ENCODE data around the gene XPO1.
A peak's percentile ranks its signal among the peaks of the same experiment; 100 is the strongest.
"Not testable (repeated sequence)": the region's sequence is repeated elsewhere in the genome, so short reads cannot be mapped to it uniquely, and the experiment has no call there.

Gene XPO1

DNA sequence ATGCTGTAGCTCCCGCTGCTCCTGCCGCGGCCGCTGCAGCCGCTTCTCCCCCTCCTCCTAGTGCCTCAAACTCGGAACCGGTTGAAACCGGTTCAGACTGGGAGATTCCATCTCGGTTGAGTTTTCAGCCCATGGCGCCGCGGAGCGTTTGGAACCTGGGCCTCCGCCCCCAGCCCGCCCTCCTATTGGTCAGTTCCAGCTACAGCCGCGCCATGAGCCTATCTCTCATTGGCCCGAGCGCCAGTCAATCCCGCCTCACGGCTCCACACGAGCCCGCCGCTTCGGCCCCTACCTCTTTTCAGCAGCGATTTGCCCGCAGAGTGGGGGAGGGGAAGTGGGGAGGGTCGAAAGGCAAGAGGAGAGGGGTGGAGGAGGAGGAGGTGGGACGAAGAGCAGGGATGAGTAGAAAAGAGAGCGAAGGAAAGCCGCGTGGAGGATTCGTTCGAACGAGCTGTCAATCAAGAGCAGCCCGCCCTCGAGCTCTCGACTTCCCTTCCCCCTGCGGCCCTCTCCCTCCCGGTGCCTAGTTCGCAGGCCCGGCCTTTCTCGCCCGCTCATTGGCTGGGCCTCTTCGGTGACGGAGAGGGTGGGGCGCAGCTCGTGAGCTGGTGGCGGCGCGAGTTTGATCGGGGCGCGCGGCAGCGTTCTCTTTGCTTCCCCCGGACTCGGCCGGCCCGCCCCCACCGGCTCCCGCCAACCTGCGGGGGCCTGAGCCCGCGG, at the start of gene XPO1:
Gene XPO1, minus strand, starts transcription at position 157 of the 720 bp plus-strand sequence. CDS start 4,459 bp downstream, outside the sequence.
- peak; percentile 99 for DNase-seq

DNA sequence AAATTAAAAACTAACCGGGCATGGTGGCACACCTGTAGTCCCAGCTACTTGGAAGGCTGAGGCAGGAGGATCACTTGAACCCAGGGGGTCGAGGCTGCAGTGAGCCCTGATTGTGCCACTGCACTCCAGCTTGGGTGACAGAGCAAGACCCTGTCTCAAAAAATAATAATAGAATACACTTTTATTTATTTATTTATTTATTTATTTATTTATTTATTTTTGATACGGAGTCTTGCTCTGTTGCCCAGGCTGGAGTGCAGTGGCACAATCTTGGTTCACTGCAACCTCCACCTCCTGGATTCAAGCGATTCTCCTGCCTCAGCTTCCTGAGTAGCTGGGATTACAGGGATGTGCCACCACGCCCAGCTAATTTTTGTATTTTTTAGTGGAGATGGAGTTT, 48.8 kb upstream of the XPO1 start:
- DNase-seq = not testable (repeated sequence)

DNA sequence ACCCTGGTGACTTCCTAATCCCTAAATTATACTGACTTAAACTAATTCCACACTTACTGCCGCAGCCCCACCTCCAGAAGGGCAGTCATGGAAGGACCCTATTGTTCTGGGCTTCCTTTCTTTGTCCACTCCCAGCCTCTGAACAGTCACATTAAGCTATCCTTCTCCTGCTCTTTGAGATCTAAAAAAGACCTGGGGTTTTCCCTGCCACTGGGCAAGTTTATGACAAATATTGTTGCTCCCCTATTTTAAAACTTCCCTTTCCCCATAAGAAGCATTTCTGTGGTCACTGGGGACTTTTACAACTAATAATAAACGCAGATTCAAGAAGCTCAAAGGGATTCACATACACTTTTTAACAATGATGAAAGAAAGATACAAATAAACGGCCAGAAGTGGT, 47.2 kb upstream of the XPO1 start:
- no peak for DNase-seq

- DNase-seq = not testable (repeated sequence)
Measured at GRCh38 chr2:61584368-61584767, 46.2 kb upstream of the XPO1 start.

DNA sequence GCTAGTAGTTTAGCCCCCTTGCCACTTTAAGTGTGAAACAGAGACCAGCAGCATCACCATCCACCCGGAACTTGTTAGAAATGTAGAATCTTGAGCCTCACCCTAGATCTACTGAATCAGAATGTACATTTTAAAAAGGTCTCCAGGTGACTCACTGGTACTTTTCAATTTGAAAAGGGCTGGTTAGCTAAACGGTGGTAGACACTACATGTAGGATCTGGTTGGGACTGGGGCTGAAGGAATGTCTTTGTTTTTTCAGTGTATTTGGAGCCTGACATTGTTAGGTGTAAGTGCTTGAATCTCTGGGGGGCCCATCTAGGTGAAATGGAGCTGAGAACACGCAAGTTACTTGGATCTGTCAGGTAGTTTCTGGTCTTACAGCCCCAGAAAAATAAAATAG, 44.0 kb upstream of the XPO1 start:
- no peak for DNase-seq

DNA sequence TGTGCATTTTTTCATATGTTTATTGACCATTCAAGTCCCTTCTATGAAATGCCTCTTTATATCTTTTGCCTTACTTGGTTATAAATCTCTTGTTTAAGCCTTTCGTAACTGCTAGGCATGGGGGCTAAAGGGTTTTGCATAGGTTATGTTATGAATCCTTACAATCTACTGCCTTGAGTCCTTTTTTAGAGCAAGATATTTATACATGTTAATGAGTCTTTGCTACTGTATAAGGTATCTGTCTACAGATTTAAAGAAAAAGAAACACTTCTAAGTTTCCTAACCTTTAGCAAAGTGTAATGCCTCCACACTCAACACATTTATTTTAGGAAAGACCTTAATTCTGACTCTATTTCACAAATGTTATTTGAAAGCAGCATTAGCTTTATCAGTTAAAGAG, 43.6 kb upstream of the XPO1 start:
- no peak for DNase-seq

- DNase-seq = no peak
Measured at GRCh38 chr2:61575447-61575859, 37.3 kb upstream of the XPO1 start.

DNA sequence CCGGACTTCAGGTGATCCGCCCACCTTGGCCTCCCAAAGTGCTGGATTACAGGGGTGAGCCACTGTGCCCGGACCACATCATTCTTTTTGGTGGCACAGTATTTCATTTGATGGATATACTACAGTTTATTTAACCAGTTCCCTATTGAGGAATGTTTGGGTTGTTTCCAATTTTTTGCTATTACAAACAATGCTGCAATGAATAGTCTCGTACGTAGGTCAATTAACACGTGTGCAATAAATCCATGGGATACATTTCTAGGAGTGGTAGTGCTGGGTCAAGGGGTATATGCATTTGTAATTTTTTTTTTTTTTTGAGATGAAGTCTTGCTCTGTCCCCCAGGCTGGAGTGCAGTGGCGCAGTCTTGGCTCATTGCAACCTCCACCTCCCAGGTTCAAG, 28.4 kb upstream of the XPO1 start:
- DNase-seq = no peak

DNA sequence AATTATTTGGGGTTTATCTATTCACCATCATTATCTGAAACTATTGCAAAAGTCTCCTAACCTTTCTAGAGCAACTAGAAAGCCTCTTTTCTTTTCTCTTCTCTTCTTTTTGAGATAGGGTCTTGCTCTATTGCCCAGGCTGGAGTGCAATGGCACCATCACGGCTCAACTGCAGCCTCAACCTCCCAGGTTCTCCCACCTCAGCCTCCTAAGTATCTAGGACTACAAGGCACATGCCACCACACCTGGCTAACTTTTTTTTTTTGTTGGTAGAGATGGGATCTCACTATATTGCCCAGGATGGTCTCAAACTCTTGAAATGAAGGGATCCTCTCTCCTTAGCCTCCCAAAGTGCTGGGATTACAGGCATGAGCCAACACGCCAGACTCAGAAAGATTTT, 24.5 kb upstream of the XPO1 start:
- DNase-seq = no peak

DNA sequence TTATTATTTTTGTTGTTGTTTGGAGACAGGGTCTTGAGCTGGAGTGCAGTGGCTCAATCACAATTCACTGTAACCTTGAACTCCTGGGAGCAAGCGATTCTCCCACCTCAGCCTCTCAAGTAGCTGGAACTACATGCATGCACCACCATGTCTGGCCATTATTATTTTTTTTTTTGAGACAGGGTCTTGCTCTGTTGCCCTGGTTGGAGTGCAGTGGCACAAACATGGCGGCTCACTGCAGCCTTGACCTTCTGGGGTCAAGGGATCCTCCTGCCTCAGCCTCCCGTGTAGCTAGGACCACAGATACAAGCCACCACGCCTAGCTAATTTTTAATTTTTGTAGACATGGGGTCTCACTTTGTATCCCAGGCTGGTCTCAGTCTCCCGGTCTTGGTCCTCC, 20.0 kb upstream of the XPO1 start:
- no peak for DNase-seq

GRCh38 chr2:61557381-61557780, 19.2 kb upstream of the XPO1 start:
- no peak for DNase-seq

GRCh38 chr2:61554604-61555003, 16.4 kb upstream of the XPO1 start:
- no peak for DNase-seq

DNA sequence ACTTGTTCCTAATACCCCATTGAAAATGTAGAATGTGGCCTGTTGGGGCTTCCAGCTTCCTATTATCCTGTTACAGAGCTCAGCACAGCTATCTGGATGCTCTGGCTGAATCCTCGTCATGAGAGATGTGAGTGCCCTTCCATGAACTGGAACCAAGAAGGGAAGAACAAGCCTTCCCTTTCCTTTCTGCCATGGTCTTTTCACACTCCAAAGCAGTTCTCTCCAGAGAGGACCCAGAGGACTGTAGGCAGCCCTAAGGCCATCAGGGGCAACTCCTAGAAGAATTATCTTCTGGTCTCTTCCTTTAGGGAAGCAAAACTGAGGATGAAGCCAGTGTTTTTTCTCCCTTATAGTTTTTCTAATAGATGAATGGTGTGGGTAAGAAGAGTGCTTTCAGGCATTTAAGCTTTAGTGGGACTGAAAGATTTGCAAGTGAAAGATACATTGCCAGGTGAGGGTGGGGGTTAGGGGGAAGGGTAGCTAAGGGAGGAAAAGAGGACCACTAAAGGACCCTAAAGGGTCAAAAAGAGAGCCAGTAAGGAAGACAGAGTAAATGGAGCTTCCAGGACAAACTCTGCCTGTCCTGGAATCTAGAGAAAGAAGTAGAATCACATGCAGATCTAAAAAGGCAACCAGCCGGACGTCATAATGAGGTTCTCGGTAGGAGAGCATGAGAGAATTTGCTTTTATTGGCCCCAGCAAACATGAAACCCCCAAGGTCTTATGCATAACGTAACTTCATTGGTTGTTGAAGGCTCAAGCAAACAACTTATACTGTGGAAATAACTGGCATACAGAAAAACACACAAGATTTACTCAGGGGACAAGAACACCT, 12.4 kb upstream of the XPO1 start:
- no peak for DNase-seq

DNA sequence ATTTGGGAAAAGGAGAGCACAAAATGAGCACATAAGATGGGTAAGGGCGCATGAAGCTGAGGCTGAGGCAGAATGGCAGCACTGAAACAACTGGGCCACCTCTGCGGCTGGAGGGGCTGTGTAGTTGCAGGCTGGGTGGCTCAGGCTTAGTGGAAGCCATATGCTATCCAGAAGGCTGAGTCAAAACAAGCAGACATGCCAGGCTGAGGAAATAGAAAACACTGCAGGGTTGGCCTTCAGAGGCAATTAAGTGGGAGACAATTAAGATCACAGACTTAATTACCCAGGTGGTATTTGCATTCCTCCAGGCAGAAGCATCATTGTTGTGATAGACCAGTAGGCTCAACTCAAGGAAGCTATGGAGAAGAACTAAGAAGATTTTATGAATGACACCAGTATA, 11.4 kb upstream of the XPO1 start:
- no peak for DNase-seq

- peak; percentile 14 for DNase-seq
Measured at GRCh38 chr2:61543062-61543461, 4.9 kb upstream of the XPO1 start.

DNA sequence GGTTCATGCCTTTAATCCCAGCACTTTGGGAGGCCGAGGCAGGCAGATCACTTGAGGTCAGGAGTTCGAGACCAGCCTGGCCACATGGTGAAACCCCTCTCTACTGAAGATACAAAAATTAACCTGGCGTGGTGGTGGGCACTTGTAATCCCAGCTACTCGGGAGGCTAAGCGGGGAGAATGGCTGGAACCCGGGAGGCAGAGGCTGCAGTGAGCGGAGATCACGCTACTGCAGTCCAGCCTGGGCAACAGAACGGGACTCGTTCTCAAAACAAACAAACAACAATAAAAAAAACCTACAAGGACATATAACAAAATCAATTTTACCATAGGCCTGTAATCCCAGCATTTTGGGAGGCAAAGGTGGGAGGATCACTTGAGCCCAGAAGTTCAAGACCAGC, 2.0 kb upstream of the XPO1 start:
- not testable (repeated sequence) for DNase-seq

GRCh38 chr2:61538920-61539520, 864 bp upstream of the XPO1 start:
- DNase-seq = peak; percentile 52

GRCh38 chr2:61537950-61538199, 281 bp downstream of the XPO1 start:
- no peak for DNase-seq

DNA sequence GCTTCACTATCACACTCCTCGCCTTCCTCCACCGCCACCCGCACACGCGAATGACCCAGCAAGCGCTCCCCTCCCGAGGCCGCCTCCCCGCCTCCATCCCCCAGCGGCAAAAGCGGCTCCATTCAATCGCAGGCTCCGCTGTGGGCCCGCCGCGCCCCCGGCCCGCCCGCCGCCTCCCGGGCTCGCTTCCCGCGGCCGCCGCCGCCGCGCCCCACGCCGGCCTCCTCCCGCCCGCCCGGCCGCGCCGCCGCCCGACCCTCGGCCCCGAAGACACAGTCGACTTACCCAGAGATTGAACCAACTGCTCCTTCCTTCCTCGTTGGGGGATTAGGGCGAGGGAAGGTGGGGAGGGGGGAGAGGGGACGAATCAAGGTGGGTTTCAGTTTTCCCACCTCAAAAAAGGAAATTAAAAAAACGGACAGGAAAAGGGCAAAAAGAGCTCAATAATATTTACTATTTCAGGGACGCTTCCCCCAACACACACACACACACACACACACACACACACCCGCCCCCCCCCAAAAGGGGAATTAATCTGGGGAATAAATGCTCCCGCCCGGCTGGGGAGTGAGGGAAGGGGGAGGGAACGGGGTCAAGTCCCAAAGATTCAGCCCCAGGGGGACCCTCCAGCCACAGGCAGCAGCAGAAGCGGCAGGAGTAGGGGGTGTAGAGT, 743 bp downstream of the XPO1 start:
- peak; percentile 41 for DNase-seq

- peak; percentile 90 for DNase-seq
Measured at GRCh38 chr2:61536572-61537276, 1.4 kb downstream of the XPO1 start.

- DNase-seq = peak; percentile 30
Measured at GRCh38 chr2:61536180-61536571, 2.0 kb downstream of the XPO1 start.

- DNase-seq = no peak
Measured at GRCh38 chr2:61535449-61535848, 2.7 kb downstream of the XPO1 start.

GRCh38 chr2:61534926-61535325, 3.2 kb downstream of the XPO1 start:
- no peak for DNase-seq
